HCEC 1CT (cell line): ENCODE results near the gene ABHD3.
"Not testable (repeated sequence)": the region's sequence is repeated elsewhere in the genome, so short reads cannot be mapped to it uniquely, and the experiment has no call there.

Experiments
- DNase-seq: peaks from one replicate; pipeline ENCODE4 v3.0.0-alpha.2; 2017

ABHD3 gene

GRCh38 chr18:21702602-21703001 is 2.0 kb downstream of the ABHD3 start:
- DNase-seq: no peak

DNA sequence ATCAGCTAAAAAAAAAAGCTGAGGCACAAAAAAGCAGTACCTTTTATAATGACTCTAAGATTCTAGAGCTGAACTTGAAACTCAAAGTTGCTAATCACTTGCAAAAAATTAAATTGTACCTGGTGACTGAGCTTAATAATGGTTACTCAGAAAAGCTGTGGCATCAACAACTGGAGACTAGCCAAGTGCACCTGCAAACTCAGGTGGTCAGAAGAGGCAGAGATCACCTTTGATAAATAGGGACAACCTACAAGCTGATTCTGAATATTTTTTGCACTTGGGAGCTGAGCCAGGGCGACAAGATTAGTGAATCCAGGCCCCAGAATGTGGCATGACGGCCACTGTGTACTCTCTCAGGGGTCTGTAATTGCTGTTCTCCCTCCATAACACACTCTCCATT is 3.0 kb downstream of the ABHD3 start:
- DNase-seq: no peak

- DNase-seq: no peak
Observed at GRCh38 chr18:21700528-21701075, 4.0 kb downstream of the ABHD3 start.

GRCh38 chr18:21693322-21693721 is 11.3 kb downstream of the ABHD3 start:
- DNase-seq: no peak

- DNase-seq: no peak
Observed at GRCh38 chr18:21689736-21690135, 14.8 kb downstream of the ABHD3 start.

DNA sequence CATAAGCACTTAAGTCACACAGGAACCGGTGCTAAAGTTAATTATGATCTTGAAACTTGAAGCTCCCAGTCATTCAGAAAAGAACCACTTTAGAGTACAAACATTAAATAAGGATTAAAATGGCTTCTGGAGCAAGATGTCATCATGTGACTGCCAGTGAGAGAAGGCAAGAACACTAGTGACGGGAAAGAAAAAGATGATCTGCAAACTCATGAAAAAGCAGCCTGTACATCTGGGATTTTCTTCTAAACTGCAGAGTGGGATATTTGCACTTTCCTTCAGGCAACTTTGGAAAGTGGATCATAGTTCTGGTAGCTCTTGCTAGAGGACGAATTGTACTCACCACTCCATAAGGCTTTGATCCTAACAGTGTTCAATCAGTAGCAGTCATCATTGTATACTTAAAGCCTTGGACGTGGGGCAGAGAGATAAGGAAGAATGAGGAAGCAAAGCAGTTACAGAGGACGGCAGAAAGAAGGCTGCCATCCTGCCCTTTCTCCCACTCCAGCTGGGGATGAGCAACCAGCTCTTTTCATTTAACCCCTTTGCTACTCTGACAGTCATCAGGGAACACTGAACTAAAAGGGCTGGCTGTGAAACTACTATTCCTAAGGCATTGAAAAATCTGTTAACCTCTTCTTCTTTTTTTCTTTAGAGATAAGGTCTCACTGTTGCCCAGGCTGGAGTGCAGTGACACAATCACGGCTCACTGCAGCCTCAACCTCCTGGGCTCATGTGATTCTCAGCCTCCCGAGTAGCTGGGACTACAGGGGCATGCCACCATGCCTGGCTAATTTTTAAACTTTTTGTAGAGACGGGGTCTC is 18.1 kb downstream of the ABHD3 start:
- DNase-seq: no peak

DNA sequence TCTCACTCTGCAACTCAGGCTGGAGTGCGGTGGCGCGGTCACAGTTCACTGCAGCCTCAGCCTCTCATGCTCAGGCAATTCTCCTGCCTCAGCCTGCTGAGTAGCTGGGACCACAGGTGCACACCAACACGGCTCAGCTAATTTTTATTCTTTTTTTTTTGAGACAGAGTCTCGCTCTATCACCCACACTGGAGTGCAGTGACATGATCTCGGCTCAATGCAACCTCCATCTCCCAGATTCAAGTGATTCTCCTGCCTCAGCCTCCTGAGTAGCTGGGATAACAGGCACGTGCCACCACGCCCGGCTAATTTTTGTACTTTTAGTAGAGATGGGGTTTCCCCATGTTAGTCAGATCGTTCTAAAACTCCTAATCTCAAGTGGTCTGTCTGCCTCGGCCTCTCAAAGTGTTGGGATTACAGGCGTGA is 19.0 kb downstream of the ABHD3 start:
- DNase-seq: not testable (repeated sequence)

DNA sequence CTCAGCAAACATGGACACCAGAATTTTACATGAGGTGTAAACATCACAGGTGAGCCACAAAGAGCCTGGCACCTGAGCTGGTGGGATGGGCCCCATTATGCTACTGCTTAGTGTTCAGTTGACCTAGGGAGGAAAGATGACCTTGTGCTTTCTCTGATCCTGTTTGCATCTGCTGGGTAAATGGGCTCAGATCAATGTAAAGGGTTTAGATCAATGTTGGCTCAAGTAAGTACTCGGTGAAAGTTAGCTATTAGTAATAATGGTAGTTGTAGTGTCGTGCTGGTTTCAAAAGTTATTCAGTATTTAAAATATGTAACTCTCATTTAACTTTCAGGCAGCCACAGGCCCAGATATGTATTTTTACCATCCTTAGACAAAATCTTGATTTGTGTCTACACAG is 19.8 kb downstream of the ABHD3 start:
- no peak for DNase-seq

DNA sequence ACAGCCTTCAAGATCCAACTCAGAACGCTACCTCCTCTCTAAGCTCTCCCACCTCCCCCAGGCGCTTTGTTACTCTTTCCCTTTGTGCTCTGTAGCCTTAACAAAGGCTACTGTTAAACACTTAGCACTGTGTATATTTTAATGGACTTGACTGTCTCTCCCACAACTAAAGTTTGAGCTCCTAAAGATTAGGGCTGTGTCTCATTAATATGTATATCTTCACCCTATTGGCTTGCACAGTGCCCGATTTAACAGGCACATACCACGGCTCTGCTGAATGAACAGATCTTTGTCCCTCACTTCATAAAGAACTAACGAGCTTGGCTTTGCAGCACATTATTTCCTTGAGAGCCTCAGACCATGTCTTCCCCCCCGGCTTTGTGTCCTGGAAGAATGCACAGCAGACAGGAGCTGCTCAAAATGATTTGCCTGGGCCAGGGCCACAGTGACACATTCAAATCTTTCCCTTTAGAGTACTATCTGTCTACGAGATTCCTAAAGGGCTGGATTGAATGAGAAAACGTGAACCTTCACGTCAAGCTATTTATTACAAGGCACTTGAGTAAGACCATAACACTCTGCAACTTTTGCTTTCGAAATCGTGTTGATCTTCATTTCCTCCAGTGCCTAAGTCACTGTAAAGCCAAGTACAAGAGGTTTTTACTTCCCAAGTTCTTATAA is 22.1 kb downstream of the ABHD3 start:
- DNase-seq: peak; percentile 61

GRCh38 chr18:21680161-21680560 is 24.4 kb downstream of the ABHD3 start:
- no peak for DNase-seq

GRCh38 chr18:21678859-21679258 is 25.7 kb downstream of the ABHD3 start:
- no peak for DNase-seq

GRCh38 chr18:21675354-21675753 is 29.2 kb downstream of the ABHD3 start:
- not testable (repeated sequence) for DNase-seq

DNA sequence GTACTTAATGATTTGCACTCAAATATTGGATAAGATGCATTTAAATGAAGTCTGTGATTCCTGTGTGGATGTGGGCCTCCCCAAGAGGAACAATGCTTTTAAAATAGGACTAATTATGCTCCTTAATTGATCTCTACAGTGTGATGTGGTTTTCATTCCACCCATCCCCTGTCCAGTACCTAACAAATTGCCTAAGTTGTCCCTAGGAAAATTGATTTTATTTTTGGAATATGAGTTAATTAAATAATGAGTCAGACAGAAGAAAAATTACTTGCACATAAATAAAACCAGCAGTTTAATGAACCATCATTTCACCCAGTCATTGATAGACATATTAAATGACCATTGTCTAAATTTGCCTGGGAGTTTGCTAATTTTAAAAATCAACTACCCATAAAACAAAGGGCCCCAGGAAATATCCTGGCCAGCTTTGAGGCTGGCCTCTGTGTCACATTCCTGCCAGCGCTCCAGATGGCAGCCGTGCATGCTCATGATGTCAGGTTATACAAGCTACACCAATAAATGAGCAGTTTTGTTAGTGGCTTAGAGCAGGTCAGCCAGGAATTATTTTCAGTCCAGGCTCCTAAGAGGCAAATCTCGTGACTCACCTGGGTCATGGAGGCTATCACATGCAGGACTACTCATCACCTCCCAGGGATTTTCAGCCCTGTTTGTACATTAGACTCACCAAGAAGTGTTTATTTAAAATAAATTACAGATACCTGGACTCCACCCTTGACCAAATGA is 31.9 kb downstream of the ABHD3 start:
- DNase-seq: peak; percentile 16

- peak; percentile 9 for DNase-seq
Observed at GRCh38 chr18:21669736-21670285, 34.8 kb downstream of the ABHD3 start.

GRCh38 chr18:21664069-21664468 is 40.5 kb downstream of the ABHD3 start:
- no peak for DNase-seq

DNA sequence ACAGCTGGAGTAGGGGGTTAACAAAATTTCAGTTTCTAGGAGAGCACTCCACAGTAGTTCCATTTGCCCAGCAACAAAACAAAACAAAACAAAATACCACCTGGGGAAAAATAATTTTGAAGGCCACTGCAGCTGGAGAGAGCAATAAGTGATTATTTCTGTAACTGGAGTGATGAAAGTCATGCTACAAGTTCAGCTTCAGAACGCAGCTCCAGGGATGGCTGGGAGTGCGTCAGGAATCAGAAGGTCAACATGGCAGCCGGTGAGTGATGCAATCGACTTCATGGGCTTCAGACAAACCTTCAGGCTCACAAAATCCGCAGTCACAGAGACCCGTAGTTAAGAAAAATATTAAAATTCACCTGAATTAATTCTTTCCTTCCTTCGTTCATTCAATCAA is 41.0 kb downstream of the ABHD3 start:
- DNase-seq: no peak

DNA sequence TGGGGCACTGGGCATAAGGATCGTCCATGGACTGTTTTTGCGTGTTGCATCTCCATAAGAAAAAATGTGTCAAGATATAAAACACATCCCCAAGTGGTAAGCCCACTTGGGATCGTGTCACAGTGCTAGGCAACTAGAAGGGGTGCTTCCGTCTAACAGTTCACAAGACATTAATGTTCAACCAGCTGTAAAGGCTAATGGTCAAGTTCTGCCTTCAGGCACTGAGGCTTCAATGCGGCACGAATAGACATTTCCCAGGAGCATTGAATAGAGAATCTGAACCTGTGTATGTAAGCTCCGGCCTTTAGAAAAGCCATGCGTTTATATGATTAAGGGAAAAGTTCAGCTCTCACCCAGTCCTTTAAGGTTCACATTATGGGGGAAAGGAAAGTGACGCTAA is 42.0 kb downstream of the ABHD3 start:
- no peak for DNase-seq

- no peak for DNase-seq
Observed at GRCh38 chr18:21660078-21660477, 44.5 kb downstream of the ABHD3 start.

DNA sequence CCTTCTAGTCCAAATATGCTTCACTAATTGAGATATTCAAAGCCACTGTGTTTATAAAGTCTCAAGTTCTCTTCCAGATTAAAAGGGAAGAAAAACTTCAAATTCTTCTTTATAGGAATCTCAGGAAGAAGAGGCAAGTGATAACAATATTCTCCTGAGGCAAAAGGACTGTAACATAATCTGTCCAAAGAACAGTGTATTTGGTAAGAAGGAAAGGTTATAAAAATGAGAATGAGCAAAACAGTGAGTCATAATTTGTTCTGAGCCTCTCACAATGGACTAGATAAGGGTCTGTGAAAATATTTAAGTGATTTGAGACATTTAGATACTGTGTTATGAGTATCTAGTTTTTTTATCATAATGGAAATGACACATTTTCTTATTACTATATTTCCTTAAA is 48.2 kb downstream of the ABHD3 start:
- peak; percentile 39 for DNase-seq

DNA sequence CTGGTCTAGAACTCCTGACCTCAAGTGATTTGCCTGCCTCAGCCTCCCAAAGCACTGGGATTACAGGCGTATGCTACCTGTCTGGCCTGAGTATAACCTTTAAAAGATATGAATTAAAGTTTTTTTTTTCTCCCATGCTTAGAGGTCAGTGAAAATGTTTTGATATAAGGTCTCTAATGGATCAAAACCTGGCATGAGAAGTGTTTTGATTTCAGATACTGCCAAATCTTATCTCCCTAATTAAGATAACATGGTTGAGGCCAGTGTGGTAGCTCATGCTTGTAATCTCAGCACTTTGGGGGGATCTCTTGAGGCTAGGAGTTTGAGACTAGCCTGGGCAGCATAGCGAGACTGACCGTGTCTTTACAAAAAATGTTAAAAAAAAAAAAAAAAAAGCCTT is 51.2 kb downstream of the ABHD3 start:
- DNase-seq: no peak

DNA sequence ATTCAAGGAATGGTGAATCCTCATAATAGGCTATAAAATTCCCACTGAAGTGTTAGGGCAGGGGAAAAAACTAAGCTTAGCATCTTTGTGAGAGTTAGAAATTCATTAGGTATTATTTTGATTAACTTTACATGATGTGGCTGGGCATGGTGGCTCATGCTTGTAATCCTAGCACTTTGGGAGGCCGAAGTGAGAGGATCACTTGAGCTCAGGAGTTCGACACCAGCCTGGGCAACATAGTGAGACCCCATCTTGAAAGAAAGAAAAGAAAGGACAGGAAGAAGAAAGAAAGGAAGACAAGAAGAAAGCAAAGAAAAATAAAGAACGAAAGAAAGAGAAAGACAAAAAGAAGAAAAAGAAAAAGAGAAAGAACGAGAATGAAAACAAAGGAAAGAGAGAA is 52.5 kb downstream of the ABHD3 start:
- DNase-seq: no peak

GRCh38 chr18:21650311-21650710 is 54.3 kb downstream of the ABHD3 start:
- DNase-seq: no peak

DNA sequence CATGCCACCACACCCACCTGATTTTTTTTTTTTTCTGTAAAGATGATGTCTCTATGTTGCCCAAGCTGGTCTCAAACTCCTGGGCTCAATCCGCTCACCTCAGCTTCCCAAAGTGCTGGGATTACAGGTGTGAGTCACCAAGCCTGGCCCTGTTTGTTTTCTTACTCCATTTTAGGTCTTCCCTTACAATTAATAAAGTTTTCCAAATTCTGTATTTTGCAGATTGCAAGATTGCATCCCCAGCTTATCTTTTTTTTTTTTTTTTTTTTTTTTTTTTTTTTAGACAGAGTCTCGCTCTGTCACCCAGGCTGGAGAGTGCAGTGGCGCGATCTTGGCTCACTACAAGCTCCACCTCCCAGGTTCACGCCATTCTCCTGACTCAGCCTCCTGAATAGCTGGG is 64.2 kb downstream of the ABHD3 start:
- not testable (repeated sequence) for DNase-seq
